Ovary (tissue), 3 donors: ENCODE measurements around the gene TAB3.

Source experiments
- CTCF ChIP-seq, 3 donors: fragments of 450-650 bp in 2 of 3; fragments of 200-600 bp in 1 of 3; IDR thresholded peaks; one replicate each; pipeline versions ENCODE4 v1.5.1 to v1.8.0; 2016 to 2022; ENCODE audit warnings: antibody characterized with exemption in 3 of 3, mild to moderate bottlenecking in 1 of 3
- EP300 ChIP-seq: sonication (generic); formaldehyde crosslinking; IDR thresholded peaks from one replicate; pipeline ENCODE4 v1.6.1; 2017; ENCODE audit warnings: antibody characterized with exemption
- POLR2A ChIP-seq: fragments of 450-650 bp; IDR thresholded peaks from one replicate; pipeline ENCODE4 v1.6.1; 2017; ENCODE audit warnings: antibody characterized with exemption, mild to moderate bottlenecking, moderate library complexity
- donor health status: DM: no; HTN: no; CAD: no.

DNA sequence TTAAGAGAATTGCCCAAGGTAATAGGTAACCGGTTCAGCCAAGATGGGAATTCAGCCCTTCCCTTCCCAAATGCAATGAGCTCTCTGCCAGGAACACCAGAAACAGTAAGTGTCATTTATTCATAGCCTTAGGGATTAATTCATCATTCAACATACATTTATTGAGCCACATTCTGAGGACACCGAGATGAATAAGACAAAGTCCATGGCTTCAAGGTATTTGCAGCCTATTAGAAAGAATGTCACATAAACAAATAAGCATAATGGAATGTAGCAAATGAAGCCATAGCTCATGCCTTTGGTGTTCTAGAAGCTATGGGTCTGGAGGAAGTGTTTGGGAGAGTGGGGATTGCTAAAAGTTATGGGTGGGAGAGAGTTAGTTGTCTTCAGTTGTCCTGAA is 6.3 kb upstream of the TAB3 start:
- TF ChIP-seq CTCF (IDR thresholded peaks at IDR 0.05) (no peak), EP300 (no peak), POLR2A (no peak)
